ENCODE data around the gene ZEB2. TPM values are rescaled to one million over a fixed set of nuclear protein-coding genes. Genes with fewer than 3 reads are reported as not detected.

Gene ZEB2
- polyA plus RNA-seq, 3 donors from 2014 or later: 56.5 to 115 (median 62.3) TPM

- no peak for DNase-seq
- Mint-ChIP-seq H3K9me3 (peaks cover 0 to 5% (median 1%) of the 10 kb centered on the region in 6 donors), H3K27ac (peak overlapping the region in 5 of 6 donors; percentile 96 to 100 (median 98)), H3K27me3 (ENCODE audit: low read depth in 3 of 3) (peaks cover 17 to 76% (median 62%) of the 10 kb centered on the region in 3 donors), H3K36me3 (peaks cover 13 to 15% (median 13%) of the 10 kb centered on the region in 3 donors), H3K4me1 (peaks cover 99 to 100% of the 10 kb centered on the region in 2 donors), H3K4me3 (peak overlapping the region; percentile 77 to 89 (median 86))
Observed at GRCh38 chr2:144507441-144508171, 12.3 kb downstream of the ZEB2 start.

- peaks cover 0 to under 1% (median 0%) of the 10 kb centered on the region in 6 donors for H3K9me3 Mint-ChIP-seq
- peaks cover 10 to 19% (median 18%) of the 10 kb centered on the region in 3 donors for H3K36me3 Mint-ChIP-seq
- peak; percentile 87 to 89 (median 88) for DNase-seq
- H3K4me3 Mint-ChIP-seq: peak overlapping the region; percentile 77 to 88 (median 86)
- peak overlapping the region in 5 of 6 donors; percentile 96 to 100 (median 98) for H3K27ac Mint-ChIP-seq
- peaks cover 8 to 57% (median 40%) of the 10 kb centered on the region in 3 donors for H3K27me3 Mint-ChIP-seq (ENCODE audit: low read depth in 3 of 3)
- H3K4me1 Mint-ChIP-seq: peaks cover 99 to 100% of the 10 kb centered on the region in 2 donors
Observed at GRCh38 chr2:144505245-144505831, 14.6 kb downstream of the ZEB2 start.

DNA sequence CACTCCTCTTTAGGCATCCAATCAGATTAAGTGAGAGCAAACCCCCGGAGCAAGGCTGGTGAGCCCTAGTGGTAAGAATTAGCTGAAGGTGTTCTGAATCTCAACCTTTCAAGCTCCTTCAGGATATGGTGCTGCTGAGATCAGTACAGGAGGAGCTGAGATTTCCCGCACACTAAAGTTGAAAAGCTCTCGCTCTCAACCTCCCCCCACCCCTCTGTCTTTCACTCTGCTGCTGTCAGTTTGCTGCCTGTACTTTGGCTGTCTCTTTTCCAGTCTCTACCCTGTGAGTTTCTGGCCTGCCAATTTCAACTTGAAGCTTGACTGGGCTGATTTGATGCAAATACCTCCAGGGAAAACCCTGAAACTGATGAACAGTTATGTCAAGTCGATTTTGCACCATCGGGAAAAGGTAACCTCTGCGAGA is 15.7 kb downstream of the ZEB2 start:
- H3K27ac Mint-ChIP-seq: peak overlapping the region in 5 of 6 donors; percentile 96 to 100 (median 98)
- H3K9me3 Mint-ChIP-seq: no peaks in the 10 kb centered on the region
- H3K4me3 Mint-ChIP-seq: peak overlapping the region; percentile 77 to 88 (median 86)
- DNase-seq: peak in 2 of 3 donors; percentile 53 to 56
- peaks cover 95 to 98% of the 10 kb centered on the region in 2 donors for H3K4me1 Mint-ChIP-seq
- H3K27me3 Mint-ChIP-seq (ENCODE audit: low read depth in 3 of 3): peaks cover 2 to 46% (median 32%) of the 10 kb centered on the region in 3 donors
- peaks cover 9 to 20% (median 17%) of the 10 kb centered on the region in 3 donors for H3K36me3 Mint-ChIP-seq

- Mint-ChIP-seq H3K4me1 (peaks cover 93 to 98% of the 10 kb centered on the region in 2 donors), H3K27ac (peak overlapping the region in 5 of 6 donors; percentile 96 to 100 (median 98)), H3K36me3 (peaks cover 14 to 28% (median 17%) of the 10 kb centered on the region in 3 donors), H3K27me3 (ENCODE audit: low read depth in 3 of 3) (peaks cover 2 to 37% (median 24%) of the 10 kb centered on the region in 3 donors), H3K9me3 (no peaks in the 10 kb centered on the region), H3K4me3 (peak overlapping the region; percentile 77 to 88 (median 86))
- DNase-seq: no peak
Observed at GRCh38 chr2:144503242-144503641, 16.7 kb downstream of the ZEB2 start.

DNA sequence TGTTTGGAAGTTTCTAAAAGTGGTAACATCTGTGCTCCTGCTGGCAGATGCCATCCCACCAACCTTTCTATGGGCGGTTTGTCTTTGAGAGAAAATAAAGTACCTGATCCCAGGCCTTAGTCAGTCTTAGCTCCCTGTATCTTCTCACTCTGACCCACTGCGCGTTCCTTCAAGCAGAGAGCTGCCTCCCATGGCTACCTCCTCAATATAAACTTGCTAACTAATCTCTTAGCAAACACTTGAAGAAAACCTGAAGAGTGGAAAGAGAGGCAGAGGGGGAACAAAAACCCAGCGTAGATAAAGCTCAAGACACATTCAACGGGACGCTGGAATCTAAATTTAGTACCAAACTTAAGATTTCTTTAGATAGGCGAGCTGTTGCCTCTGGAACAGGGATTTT is 17.6 kb downstream of the ZEB2 start:
- Mint-ChIP-seq H3K27me3 (ENCODE audit: low read depth in 3 of 3) (peaks cover 2 to 28% (median 16%) of the 10 kb centered on the region in 3 donors), H3K27ac (peak overlapping the region in 5 of 6 donors; percentile 96 to 100 (median 98)), H3K4me1 (peaks cover 89 to 96% of the 10 kb centered on the region in 2 donors), H3K36me3 (peaks cover 17 to 28% (median 17%) of the 10 kb centered on the region in 3 donors), H3K4me3 (peak overlapping the region; percentile 4 to 77 (median 55)), H3K9me3 (no peaks in the 10 kb centered on the region)
- DNase-seq: no peak

- Mint-ChIP-seq H3K9me3 (no peaks in the 10 kb centered on the region), H3K4me3 (peak overlapping the region in 4 of 5 donors; percentile 29 to 77 (median 56)), H3K27me3 (ENCODE audit: low read depth in 3 of 3) (peaks cover 0 to 23% (median 15%) of the 10 kb centered on the region in 3 donors), H3K36me3 (peaks cover 17 to 34% (median 17%) of the 10 kb centered on the region in 3 donors), H3K4me1 (peaks cover 89 to 96% of the 10 kb centered on the region in 2 donors), H3K27ac (peak overlapping the region in 5 of 6 donors; percentile 96 to 100 (median 98))
- DNase-seq: no peak
Observed at GRCh38 chr2:144501627-144502026, 18.3 kb downstream of the ZEB2 start.

DNA sequence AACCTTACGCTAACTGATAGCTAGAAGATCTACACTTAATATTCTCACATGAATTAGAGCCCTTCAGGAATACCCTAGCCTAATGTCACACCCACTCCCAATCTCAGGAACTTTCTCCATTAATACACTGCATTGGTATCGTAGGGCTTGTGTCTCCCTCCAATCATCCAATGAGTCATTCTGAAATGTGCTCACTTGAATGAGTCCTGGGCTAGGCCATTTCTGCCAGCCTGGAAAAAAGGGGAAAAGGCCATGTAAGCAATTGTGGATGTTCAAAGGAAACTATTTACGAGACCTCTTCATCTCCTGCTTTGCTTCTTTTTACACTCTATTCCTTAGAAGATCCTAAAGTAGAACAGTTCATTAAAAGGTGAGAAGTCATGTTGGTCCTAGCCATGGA is 18.8 kb downstream of the ZEB2 start:
- Mint-ChIP-seq H3K36me3 (peaks cover 17 to 34% (median 17%) of the 10 kb centered on the region in 3 donors), H3K27me3 (ENCODE audit: low read depth in 3 of 3) (peaks cover 0 to 24% (median 15%) of the 10 kb centered on the region in 3 donors), H3K27ac (peak overlapping the region in 5 of 6 donors; percentile 47 to 98 (median 96)), H3K4me3 (peak overlapping the region in 2 of 5 donors; percentile 14 to 57), H3K4me1 (peaks cover 89 to 96% of the 10 kb centered on the region in 2 donors), H3K9me3 (no peaks in the 10 kb centered on the region)
- DNase-seq: no peak

- H3K4me3 Mint-ChIP-seq: peak overlapping the region in 1 of 5 donors; percentile 8
- H3K27me3 Mint-ChIP-seq (ENCODE audit: low read depth in 3 of 3): peaks cover 0 to 23% (median 15%) of the 10 kb centered on the region in 3 donors
- no peaks in the 10 kb centered on the region for H3K9me3 Mint-ChIP-seq
- H3K4me1 Mint-ChIP-seq: peaks cover 89 to 96% of the 10 kb centered on the region in 2 donors
- DNase-seq: no peak
- H3K36me3 Mint-ChIP-seq: peaks cover 20 to 38% (median 20%) of the 10 kb centered on the region in 3 donors
- peak overlapping the region in 5 of 6 donors; percentile 47 to 98 (median 96) for H3K27ac Mint-ChIP-seq
Observed at GRCh38 chr2:144500563-144500962, 19.4 kb downstream of the ZEB2 start.

DNA sequence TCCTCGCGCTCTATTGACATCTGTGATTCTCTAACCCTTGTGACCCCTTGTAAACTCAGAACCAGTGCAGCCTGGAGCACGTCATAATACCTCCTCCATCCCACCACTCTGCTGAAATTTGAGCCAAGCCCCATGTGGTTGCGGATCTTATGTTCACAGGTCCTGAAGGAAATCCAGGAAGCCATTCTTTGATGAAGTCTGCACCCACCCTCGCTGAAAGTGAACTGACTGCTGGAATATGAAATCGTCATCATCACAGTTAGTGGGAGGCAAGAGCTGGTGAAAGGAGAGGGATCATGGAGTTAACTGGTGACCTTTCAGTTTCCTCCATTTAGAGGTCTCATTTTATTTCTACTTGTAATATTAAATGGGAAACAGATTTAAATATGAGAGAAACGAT is 21.6 kb downstream of the ZEB2 start:
- H3K27ac Mint-ChIP-seq: peak overlapping the region in 5 of 6 donors; percentile 55 to 89 (median 84)
- H3K36me3 Mint-ChIP-seq: peaks cover 13 to 43% (median 17%) of the 10 kb centered on the region in 3 donors
- DNase-seq: no peak
- H3K9me3 Mint-ChIP-seq: no peaks in the 10 kb centered on the region
- H3K4me3 Mint-ChIP-seq: peak overlapping the region in 2 of 5 donors; percentile 11 to 48
- H3K27me3 Mint-ChIP-seq (ENCODE audit: low read depth in 3 of 3): peaks cover 0 to 14% (median under 1%) of the 10 kb centered on the region in 3 donors
- peaks cover 88 to 89% of the 10 kb centered on the region in 2 donors for H3K4me1 Mint-ChIP-seq

DNA sequence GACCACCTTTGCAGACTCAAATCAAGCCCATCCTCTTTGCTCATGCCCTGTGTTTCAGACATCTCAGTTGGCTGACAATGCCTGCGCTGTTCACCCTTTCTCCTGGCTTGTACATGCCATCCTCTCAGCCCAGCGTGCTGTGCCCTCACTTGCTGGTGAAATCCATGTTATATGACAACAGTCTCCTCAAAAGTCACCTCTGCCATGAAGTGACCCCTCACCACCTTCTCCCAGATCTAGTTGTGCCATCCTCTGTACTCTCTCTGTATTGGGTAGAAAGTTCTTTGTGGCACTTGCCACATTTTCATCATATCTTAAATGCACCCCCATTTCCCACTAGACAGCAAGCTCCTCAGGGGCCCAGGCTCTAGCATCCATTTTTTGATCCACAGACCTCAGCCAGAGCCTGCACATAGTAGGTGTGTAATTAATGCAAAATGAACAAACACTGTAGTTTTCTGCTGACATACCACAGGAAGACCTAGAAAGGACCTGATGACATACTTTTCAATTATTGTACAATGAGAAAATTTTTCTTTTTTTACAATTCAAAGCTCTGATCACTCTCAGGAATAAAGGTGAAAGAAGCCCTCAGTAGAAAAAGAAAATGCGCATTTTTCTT is 22.8 kb downstream of the ZEB2 start:
- H3K4me1 Mint-ChIP-seq: peaks cover 77 to 88% of the 10 kb centered on the region in 2 donors
- no peak for DNase-seq
- peaks cover 0 to 12% (median 0%) of the 10 kb centered on the region in 3 donors for H3K27me3 Mint-ChIP-seq (ENCODE audit: low read depth in 3 of 3)
- H3K36me3 Mint-ChIP-seq: peaks cover 17 to 55% (median 21%) of the 10 kb centered on the region in 3 donors
- H3K27ac Mint-ChIP-seq: peak overlapping the region in 5 of 6 donors; percentile 86 to 98 (median 93)
- H3K9me3 Mint-ChIP-seq: no peaks in the 10 kb centered on the region
- H3K4me3 Mint-ChIP-seq: peak overlapping the region; percentile 4 to 84 (median 65)

- peaks cover 69 to 88% of the 10 kb centered on the region in 2 donors for H3K4me1 Mint-ChIP-seq
- peak overlapping the region in 5 of 6 donors; percentile 86 to 98 (median 93) for H3K27ac Mint-ChIP-seq
- H3K36me3 Mint-ChIP-seq: peaks cover 18 to 60% (median 23%) of the 10 kb centered on the region in 3 donors
- no peak for DNase-seq
- no peaks in the 10 kb centered on the region for H3K9me3 Mint-ChIP-seq
- peaks cover 0 to 14% (median 1%) of the 10 kb centered on the region in 3 donors for H3K27me3 Mint-ChIP-seq (ENCODE audit: low read depth in 3 of 3)
- H3K4me3 Mint-ChIP-seq: peak overlapping the region; percentile 56 to 84 (median 66)
Observed at GRCh38 chr2:144496092-144496976, 23.6 kb downstream of the ZEB2 start.

All from immature natural killer cell (primary cell).